Right renal pelvis (tissue), 4 donors: ENCODE results near the gene HTR6. TPM values are rescaled to one million over a fixed set of nuclear protein-coding genes. Genes with fewer than 3 reads are reported as not detected.

Experiments used
- DNase-seq, 4 donors: peaks; one replicate each; pipeline ENCODE4 v3.0.0-alpha.2; 2013; ENCODE audit warnings: low read depth in 4 of 4, low spot score in 3 of 4, missing footprints in 1 of 4
- polyA plus RNA-seq, 4 donors: library from polyadenylated mRNA; unstranded; fragments of 120-200 nt; gene quantifications; one replicate each; pipeline ENCODE4 v1.2.1, GENCODE V29; 2013; ENCODE audit not compliant: insufficient read length in 4 of 4

HTR6 gene
- polyA plus RNA-seq, 4 donors, result 1.3 to 2.8 (median 1.4) TPM

GRCh38 chr1:19655718-19656080, 9.0 kb upstream of the HTR6 start:
- DNase-seq, result no peak

DNA sequence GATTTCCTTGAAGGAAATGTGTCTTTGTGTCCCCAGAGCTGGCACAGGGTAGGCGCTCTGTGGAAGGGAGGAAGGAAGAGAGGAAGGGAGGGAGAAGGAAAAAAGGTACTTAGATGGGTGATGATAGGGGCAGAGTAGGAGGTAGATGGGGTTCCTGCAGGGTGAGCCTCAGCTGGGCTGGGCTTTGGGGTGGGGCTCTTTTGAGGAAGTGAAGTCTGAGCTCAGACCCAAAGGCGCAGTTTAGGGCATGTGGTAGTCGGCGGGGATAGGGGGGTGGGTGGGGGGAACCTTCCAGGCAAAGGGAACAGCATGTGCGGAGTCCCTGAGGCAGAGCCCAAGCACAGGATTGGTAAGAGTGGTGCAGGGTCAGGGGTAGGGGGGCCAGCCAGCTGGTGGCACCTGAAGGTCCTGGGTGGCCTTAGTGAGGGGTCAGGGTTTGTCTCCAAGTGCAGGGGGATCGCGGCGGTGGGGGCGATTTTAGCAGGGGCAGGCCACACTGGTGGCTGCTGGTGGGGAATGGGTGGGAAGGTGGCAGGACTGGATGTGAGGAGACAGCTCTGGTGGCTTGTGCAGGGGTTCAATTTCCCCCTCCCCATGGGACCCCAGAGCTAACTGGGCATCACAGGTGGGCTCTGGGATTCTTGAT, 8.4 kb upstream of the HTR6 start:
- no peak for DNase-seq

GRCh38 chr1:19656780-19657466, 7.8 kb upstream of the HTR6 start:
- DNase-seq, result no peak

- DNase-seq, result no peak
These were observed 7.2 kb upstream of the HTR6 start for GRCh38 chr1:19657511-19657910.

DNA sequence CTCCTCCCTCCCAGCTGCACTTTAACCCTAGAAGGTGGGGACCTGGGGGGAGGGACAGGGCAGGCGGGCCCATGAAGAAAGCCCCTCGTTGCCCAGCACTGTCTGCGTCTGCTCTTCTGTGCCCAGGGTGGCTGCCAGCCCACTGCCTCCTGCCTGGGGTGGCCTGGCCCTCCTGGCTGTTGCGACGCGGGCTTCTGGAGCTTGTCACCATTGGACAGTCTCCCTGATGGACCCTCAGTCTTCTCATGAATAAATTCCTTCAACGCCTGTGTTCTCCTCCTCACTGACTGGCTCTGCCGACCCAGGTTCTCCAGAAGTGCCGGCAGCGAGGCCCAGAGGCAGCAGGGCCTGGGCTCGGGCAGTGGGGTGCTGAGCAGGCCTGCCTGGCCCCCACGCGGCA, 6.5 kb upstream of the HTR6 start:
- no peak for DNase-seq

DNA sequence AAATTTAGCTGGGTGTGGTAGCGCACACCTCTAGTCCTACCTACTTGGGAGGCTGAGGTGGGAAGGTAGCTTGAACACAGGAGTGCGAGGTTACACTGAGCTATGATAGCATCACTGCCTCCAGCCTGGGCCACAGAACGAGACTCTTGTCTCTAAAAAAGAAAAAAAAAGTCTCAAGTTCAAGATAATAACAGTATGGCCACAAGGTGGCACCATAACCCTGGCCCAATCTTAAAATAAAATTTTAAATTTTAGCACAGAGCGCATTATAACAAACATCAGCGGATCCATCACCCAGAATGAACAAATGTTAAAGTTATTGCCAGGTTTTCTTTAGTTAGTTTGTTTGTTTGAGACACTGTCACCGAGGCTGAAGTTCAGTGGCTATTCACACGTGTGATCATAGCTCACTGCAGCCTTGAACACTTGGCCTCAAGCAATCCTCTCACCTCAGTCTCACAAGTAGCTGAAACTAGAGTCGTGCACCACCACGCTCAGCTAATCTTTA, 2.9 kb upstream of the HTR6 start:
- DNase-seq, result peak in 1 of 4 donors; percentile 38

DNA sequence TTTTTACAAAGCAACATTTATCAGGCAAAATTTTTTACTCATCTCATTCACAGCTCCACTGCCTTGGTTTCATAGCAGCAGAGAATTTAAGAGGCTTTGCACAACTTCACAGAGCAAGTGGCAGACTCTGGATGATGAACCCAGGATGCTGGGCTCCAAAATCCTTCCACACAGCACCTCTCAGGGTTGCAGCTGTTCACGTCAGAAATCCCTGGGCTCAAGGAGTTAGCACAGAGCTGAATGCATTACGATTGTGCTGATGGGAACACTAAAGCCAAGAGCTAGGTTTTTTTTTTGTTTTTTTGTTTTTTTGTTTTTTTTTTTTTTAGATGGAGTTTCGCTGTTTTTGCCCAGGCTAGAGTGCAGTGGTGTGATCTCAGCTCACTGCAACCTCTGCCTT, 2.4 kb upstream of the HTR6 start:
- DNase-seq, result no peak

DNA sequence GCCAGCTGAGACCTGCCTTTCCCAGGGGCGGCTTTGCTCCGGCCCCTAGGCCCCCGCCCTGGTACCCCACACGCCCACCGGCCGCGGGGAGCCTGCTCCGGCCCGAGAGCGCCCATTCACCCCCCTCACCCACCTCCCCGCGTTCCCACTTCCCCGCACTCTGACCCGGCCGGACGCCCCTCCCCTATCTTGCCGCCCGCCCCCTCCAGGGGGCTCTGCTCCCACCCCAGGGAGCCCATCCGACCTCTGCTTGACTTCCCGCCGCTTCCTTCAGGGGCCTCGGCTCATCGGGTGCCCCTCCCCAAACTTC, 466 bp downstream of the HTR6 start:
- no peak for DNase-seq

DNA sequence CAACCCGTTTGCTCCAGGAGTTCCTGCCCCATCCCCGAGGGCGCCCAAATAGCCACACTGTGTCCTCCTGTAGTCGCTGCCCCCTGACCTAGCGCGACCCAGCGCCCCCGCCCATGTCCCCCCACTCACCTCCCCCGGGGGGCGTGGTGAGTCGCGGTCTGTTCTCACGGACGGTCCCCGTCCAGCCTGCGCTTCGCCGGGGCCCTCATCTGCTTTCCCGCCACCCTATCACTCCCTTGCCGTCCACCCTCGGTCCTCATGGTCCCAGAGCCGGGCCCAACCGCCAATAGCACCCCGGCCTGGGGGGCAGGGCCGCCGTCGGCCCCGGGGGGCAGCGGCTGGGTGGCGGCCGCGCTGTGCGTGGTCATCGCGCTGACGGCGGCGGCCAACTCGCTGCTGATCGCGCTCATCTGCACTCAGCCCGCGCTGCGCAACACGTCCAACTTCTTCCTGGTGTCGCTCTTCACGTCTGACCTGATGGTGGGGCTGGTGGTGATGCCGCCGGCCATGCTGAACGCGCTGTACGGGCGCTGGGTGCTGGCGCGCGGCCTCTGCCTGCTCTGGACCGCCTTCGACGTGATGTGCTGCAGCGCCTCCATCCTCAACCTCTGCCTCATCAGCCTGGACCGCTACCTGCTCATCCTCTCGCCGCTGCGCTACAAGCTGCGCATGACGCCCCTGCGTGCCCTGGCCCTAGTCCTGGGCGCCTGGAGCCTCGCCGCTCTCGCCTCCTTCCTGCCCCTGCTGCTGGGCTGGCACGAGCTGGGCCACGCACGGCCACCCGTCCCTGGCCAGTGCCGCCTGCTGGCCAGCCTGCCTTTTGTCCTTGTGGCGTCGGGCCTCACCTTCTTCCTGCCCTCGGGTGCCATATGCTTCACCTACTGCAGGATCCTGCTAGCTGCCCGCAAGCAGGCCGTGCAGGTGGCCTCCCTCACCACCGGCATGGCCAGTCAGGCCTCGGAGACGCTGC, 1.1 kb downstream of the HTR6 start:
- no peak for DNase-seq

GRCh38 chr1:19668888-19669287, 4.2 kb downstream of the HTR6 start:
- no peak for DNase-seq

DNA sequence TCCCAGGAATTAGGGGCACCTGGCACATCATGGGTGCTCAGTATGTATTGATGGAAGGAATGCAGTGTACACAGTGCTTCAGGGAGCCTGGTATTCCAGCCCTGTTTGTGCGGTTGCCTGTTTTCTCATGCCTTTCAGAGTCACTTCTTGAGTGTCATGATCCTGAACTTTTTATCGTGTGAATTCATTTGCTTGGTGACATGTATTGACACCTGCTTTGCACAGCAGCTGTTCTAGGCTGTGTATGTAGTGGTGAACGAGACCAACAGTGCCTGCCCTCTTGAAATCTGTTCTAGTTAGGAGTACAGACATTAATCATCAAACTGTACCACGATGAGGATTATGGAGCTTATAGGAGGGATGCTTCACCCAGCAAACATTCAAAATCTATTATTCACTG, 6.1 kb downstream of the HTR6 start:
- no peak for DNase-seq

GRCh38 chr1:19672237-19672636, 7.6 kb downstream of the HTR6 start:
- no peak for DNase-seq

DNA sequence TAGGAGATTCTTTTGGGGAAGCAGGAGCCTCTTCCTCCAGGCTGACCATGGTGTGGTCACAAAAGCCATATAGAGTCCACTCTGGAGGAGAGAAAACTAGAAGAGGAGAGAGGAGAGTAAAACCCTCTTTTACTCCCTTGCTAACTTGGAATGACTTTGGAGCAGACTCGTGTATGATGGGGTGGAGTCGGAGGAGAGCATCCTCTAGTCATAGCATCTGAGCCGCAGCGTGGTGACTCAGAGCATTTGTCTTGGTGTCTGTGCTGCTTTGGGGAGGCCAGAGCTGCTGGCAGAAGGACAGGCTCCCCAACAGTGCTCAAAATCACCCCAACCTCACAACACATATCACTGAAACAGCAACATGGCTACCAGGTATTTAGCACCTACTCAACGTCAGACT, 11.1 kb downstream of the HTR6 start:
- no peak for DNase-seq

- DNase-seq, result peak; percentile 44 to 73 (median 60)
These were observed 11.8 kb downstream of the HTR6 start for GRCh38 chr1:19676438-19676922.

GRCh38 chr1:19678493-19678892, 13.8 kb downstream of the HTR6 start:
- DNase-seq, result no peak

DNA sequence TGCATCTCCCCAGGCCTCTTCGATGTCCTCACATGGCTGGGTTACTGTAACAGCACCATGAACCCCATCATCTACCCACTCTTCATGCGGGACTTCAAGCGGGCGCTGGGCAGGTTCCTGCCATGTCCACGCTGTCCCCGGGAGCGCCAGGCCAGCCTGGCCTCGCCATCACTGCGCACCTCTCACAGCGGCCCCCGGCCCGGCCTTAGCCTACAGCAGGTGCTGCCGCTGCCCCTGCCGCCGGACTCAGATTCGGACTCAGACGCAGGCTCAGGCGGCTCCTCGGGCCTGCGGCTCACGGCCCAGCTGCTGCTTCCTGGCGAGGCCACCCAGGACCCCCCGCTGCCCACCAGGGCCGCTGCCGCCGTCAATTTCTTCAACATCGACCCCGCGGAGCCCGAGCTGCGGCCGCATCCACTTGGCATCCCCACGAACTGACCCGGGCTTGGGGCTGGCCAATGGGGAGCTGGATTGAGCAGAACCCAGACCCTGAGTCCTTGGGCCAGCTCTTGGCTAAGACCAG, 14.3 kb downstream of the HTR6 start:
- no peak for DNase-seq

GRCh38 chr1:19679691-19680090, 15.0 kb downstream of the HTR6 start:
- DNase-seq, result no peak

DNA sequence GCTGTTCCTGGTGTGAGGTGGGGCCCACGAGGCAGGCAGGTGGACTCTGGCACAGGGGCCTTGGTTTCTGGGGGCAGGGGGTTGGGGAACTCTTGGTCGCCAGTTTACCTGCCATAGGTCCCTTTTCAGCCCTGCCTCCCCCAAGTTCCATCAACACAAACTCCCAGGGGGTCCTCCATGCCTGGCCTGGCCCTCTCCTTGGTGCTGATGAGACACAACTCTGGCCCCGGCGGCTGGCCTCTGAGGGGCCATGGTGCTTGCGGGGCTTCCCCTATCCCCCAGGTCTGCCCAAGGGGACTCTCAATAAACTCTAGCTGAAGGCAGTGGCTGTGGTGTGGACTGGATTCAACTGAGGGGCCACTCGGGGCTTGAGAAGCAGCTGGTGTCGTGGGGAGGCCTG, 16.0 kb downstream of the HTR6 start:
- no peak for DNase-seq

- DNase-seq, result no peak
These were observed 17.6 kb downstream of the HTR6 start for GRCh38 chr1:19682257-19682656.

- no peak for DNase-seq
These were observed 18.2 kb downstream of the HTR6 start for GRCh38 chr1:19682901-19683300.

GRCh38 chr1:19683351-19683750, 18.7 kb downstream of the HTR6 start:
- no peak for DNase-seq
